ENCODE measurements around the gene ARL11.

Gene ARL11

GRCh38 chr13:49646688-49647087 lies 18.4 kb downstream of the ARL11 start:
- DNase-seq (ENCODE audit: low read depth in 3 of 3, low spot score in 1 of 3) = no peak

- DNase-seq (ENCODE audit: low read depth in 3 of 3, low spot score in 1 of 3) = no peak
Observed at GRCh38 chr13:49649244-49649962, 21.1 kb downstream of the ARL11 start.

GRCh38 chr13:49649963-49650312 lies 21.6 kb downstream of the ARL11 start:
- no peak for DNase-seq (ENCODE audit: low read depth in 3 of 3, low spot score in 1 of 3)

- DNase-seq (ENCODE audit: low read depth in 3 of 3, low spot score in 1 of 3) = no peak
Observed at GRCh38 chr13:49651570-49652354, 23.5 kb downstream of the ARL11 start.

GRCh38 chr13:49652355-49653305 lies 24.3 kb downstream of the ARL11 start:
- DNase-seq (ENCODE audit: low read depth in 3 of 3, low spot score in 1 of 3) = no peak

- DNase-seq (ENCODE audit: low read depth in 3 of 3, low spot score in 1 of 3) = no peak
Observed at GRCh38 chr13:49653478-49653877, 25.2 kb downstream of the ARL11 start.

- no peak for DNase-seq (ENCODE audit: low read depth in 3 of 3, low spot score in 1 of 3)
Observed at GRCh38 chr13:49654011-49654410, 25.7 kb downstream of the ARL11 start.

- DNase-seq (ENCODE audit: low read depth in 3 of 3, low spot score in 1 of 3) = no peak
Observed at GRCh38 chr13:49655906-49656305, 27.6 kb downstream of the ARL11 start.

GRCh38 chr13:49657241-49657641 lies 28.9 kb downstream of the ARL11 start:
- no peak for DNase-seq (ENCODE audit: low read depth in 3 of 3, low spot score in 1 of 3)

GRCh38 chr13:49664606-49665005 lies 36.3 kb downstream of the ARL11 start:
- DNase-seq (ENCODE audit: low read depth in 3 of 3, low spot score in 1 of 3) = no peak

GRCh38 chr13:49667773-49668172 lies 39.5 kb downstream of the ARL11 start:
- DNase-seq (ENCODE audit: low read depth in 3 of 3, low spot score in 1 of 3) = no peak

- no peak for DNase-seq (ENCODE audit: low read depth in 3 of 3, low spot score in 1 of 3)
Observed at GRCh38 chr13:49669735-49670309, 41.5 kb downstream of the ARL11 start.

- no peak for DNase-seq (ENCODE audit: low read depth in 3 of 3, low spot score in 1 of 3)
Observed at GRCh38 chr13:49670828-49671227, 42.5 kb downstream of the ARL11 start.

- DNase-seq (ENCODE audit: low read depth in 3 of 3, low spot score in 1 of 3) = no peak
Observed at GRCh38 chr13:49676581-49677298, 48.4 kb downstream of the ARL11 start.

GRCh38 chr13:49678191-49678914 lies 50.0 kb downstream of the ARL11 start:
- no peak for DNase-seq (ENCODE audit: low read depth in 3 of 3, low spot score in 1 of 3)

- DNase-seq (ENCODE audit: low read depth in 3 of 3, low spot score in 1 of 3) = no peak
Observed at GRCh38 chr13:49679246-49679645, 50.9 kb downstream of the ARL11 start.

- no peak for DNase-seq (ENCODE audit: low read depth in 3 of 3, low spot score in 1 of 3)
Observed at GRCh38 chr13:49681842-49682435, 53.6 kb downstream of the ARL11 start.
